HG02938 (cell line): ENCODE measurements around the gene ANKS1B.

Experiments
- ATAC-seq: cut with Tn5 transposase; IDR thresholded peaks from one replicate; pipeline ENCODE4 v1.9.1; 2021; ENCODE audit warnings: mild to moderate bottlenecking, moderate library complexity; ENCODE audit not compliant: unreplicated experiment

The ANKS1B gene

DNA sequence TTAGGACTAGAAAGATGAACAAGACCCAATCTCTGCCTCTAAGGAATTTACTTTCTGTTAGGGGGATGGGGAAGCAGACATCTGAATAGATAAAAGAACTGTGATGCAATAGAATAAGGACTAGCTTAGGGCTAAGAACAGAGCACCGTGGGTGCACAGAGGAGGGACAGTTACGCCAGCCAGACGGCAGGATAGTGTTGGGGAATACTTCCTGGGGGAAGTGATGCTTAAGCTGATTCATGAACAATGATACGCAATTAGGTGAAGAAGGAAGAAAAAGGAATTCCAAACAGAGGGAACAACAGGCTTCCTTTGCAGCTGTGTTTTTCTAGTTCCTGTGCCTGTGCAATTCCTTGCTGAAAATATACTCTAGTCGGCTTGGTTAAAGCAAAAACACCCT, 838.6 kb downstream of the ANKS1B start:
- ATAC-seq: no peak

DNA sequence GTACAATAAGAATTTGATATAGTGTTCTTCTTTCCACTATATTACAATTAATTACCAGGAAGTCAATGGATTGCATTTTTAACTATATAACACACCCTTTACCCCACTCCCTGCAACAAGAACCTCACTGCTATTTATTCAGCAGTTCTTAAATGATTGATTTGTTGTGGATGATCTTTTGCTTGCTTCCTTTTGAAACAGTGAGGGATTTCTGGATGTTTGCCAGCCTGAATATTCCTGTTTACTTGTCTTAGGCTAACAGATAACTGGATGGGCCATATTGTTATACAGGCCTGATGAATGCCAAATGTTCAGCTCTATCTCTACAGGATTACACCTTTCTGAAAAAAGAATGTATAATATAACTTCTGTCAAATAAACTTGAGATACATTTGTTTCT, 842.1 kb downstream of the ANKS1B start:
- no peak for ATAC-seq

DNA sequence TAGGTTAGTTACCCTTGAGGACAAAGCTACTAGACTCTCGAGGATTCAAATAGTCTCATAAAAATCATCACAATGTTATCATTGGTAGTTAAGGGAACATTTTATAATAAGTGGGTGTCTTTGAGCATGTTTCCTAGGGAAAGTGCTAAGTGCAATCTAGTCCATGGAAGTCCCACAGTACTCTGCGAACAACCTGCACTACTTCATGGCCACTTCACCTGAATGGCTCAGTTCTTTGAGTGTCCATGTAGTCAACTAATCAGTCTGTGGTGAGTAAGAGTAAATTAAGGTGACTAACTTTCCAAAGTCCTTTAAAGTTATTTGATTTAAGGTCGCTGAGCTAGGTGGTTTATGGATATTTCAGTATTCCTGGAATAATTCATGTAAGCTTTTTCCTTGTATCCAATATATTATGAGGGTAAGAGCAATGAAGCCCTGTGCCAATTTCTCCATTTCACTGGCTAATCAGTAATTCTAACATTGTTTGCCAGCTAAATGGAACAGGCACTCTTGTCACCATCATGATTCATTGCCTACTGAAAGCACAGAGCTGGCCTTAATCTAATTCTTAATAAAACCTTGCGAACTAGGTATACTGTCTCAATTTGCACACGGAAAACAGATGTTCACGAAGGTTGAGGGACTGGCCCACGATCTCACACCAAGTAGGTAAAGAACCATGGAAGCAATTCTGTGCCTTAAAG, 844.6 kb downstream of the ANKS1B start:
- no peak for ATAC-seq

DNA sequence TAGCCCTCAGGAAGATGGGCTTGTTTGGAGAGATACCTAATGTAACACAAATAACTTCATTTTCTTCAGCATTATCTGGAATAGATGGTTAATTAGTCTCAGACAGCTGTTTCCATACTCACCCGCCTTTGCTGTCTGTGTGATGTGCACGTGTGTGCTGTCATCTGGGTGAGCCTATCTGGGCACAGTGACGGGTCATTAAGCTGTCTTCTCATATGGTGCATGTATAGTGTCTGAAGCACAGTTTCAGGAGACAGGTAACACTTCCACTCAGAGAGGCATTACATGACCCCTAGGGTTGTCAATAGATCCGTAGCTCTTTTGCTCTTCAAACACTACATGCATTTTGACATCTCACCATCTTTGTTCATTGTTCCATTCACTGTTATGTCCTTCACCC, 846.3 kb downstream of the ANKS1B start:
- no peak for ATAC-seq

DNA sequence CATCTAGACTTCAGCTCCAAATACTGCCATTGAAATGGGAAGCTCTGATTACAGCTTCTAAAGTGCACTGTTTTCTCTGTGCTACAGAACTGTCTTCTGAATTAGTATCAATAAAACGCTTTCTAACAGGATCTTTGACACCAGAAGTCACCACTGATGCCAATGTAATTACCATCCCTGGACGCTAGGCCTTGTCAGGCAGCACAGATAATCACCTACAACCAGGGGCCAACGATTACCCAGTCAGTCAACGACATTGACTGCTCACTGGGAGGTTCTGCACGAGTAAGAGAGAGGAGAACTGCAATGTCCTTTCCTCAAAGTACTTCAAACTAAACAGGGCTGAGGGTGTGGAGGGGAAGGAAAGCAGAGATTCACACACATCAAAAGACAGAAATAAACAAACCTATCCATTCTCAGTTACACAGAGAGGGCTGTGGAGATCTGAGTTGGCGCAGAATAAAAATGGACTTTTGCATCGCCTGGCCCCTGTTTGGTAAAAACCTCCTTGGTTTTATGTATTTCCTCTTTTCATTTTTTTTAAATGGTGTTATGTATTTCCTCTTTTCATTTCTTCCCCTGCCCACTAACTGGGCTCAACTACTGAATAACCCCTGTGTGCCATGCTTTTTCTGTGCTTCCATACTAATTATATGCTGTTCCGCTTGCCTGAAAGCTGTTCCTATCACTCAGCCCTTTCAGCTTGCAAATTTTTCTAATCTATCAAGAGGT, 847.4 kb downstream of the ANKS1B start:
- no peak for ATAC-seq

DNA sequence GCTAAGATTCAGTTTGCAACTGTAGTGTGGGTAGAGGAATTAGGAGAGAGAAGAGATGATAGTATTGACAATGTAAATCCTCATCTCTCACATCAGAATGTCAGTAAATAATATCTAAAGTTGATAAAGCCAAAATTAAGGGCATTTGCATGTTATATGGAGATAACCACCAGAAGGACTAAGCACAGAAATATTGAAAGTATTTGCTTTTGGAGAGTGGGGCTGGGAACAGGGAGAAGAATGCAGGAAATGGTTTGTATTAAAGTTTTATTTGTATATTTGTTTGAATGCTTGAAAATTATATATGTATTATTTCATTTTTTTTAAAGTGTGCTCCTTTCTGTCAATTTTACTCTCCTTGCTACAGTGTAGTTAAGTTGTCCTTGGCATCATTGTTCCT, 848.2 kb downstream of the ANKS1B start:
- no peak for ATAC-seq

DNA sequence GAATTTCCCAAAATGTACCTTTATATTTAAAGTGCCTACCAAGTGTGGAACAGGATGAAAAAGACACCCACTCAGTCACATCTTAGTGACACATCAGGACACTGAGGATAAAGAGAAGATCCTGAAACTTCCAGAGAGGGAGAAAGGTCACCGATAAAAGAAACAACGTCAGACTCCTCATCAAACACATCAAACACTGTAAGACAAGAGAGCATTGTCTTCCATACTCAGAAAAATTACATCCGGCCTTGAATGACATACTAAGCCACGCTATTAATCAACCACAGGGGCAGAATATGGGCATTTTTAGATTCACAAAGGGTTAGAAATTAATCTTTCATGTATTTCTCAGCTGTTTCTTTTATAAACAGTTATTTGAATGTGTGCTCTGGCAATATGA, 849.4 kb downstream of the ANKS1B start:
- no peak for ATAC-seq

DNA sequence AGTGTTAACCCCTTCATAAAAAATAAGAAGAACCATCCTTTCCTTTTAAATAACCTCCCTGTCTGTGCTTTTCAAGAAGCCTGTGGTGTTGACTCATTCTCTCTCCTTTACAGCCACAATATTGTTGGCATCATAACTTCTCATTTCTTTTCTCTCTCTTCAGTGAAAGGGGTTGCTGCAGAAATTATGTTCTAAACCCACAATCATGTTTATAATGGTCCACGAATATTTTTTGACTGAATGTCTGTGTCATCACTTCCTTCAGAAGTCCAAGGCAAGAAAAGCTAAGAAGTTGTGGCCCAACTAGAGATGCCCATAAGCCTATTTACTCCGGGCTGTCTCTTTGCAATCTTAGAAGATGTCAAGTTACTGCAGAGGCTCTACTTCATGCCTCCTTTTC, 851.3 kb downstream of the ANKS1B start:
- no peak for ATAC-seq

DNA sequence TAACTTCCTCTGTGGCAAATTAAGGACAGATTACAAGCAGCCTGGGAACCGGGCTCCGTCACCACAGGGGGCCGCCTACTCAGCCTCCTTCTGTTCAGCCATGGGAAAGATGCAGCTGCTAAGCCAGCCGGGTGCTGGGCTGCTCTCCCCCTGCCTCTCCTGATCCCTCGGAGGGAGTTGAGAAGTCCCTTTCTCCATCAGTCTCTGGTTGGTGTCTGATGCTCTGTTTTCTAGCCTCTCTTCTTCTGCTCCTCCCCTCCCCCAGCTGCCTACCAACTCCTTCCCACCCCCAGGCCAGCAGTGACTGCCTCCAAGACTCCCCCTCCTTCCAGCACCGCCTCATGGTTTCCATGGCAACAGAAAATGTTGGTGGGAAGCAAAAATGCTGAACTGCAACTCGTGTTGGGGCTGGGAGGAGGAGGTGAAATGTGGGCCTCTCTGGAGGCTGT, 853.0 kb downstream of the ANKS1B start:
- ATAC-seq: no peak

DNA sequence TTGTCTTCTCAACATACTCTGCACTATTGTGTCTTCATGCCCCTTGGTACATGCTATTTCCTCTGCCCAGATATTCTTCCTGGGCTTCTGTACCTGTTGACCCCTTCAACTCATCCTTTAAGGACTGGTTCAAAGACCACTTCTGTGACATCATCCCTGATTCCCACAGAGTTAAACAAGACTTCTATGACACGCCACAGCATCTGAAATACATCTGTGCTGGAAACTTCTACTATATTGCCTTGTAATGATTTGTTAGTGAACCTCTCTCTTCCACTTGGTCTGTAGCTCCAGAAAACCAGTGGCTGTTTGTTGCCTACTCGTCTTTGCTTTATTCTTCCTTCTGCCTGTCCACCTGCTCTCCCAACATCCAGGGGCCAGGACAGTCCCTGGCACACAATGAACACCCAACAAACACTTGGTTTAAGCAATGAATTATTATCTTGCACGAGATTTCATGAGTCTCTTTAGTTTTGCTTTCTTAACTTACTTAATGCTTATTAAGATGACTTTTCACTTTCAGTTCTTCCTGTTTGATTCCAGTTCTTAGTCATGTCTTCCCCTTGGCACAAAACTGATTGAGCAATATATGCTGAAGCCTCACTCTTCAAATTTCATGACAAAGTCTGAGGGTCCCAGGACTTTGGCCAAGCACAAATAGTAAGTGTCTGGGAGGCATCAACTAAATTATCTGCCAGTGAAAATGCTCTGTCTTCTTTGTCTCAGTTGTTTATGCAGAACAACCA, 853.8 kb downstream of the ANKS1B start:
- peak; percentile 93 for ATAC-seq

DNA sequence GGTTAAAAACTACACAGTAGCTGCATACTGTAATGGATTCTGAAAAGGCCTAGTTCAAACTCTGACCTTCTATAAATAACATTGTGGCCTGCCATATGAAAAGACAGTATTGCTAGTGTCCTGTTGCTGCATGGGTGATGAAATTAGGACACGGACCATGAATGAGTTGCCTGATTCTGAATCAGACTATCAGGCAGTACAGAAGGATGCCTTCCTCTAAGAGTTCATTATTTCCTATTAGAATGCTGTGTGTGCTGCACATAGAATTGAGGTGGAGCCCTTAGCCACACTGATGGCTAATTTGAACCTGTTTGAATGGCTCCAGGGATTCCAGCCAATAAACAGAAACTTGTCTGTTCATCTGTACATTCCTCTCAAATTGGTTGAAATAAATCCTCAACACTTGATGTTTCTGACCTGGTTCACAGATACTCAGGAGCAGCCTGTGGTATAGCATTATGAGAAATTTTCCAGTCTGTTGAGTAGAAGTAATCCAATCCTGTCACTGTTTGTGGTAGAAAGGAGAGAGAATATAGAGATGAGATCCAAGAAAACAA, 856.4 kb downstream of the ANKS1B start:
- no peak for ATAC-seq

DNA sequence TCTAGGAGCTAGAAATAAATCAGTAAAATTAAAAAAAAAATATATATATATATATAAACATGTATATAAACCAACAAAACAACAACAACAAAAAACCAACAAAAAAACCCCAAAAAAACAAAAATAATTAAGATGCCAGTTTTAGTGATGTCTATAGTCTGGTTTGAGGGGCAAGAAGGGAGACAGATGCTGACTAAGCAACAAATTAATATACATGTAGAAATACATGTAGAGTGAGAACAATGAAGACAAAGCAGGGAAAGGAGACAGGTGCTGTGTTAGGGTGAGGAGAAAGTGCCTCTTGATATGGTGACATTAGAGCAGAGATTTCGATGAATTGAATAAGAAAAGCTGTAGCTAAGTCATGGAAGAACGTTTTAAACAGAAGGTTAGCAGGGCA, 861.8 kb downstream of the ANKS1B start:
- ATAC-seq: no peak

DNA sequence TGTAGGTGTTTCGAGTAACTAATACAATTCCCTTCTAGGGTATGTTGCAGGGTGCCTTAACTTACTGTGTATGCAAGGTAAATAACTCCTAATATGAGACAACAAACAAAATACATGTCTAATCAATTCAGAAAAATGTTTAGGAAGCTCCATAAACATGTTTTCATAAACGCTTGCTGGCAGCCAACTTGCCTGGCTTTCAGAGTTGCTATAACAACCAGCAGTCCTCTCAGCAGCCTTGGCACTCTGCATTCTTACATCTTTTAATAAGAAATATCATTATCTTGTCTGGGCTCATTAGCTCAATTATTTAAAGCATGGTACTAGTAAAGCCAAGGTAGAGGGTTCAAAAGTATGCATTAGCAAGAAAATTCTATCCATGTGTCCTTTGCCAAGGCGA, 862.2 kb downstream of the ANKS1B start:
- no peak for ATAC-seq

DNA sequence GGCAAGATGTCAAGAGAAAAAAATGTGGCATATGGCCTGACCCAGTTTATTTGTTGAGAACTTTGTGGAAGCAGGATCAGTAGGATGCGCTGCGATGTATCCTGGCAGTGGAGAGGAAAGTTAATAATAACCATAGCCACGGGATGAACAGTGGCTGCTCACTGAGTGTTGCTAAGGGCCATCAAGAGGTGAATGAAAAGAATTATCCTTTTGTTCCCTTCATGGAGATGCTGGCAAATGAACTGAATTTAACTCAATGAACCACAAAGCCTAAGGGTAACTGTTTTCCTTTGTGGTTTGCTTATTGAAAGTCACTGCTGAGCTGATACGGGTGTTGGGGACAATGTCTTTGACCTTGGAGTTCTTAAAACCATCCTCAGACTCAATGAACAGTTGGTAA, 863.2 kb downstream of the ANKS1B start:
- ATAC-seq: no peak

DNA sequence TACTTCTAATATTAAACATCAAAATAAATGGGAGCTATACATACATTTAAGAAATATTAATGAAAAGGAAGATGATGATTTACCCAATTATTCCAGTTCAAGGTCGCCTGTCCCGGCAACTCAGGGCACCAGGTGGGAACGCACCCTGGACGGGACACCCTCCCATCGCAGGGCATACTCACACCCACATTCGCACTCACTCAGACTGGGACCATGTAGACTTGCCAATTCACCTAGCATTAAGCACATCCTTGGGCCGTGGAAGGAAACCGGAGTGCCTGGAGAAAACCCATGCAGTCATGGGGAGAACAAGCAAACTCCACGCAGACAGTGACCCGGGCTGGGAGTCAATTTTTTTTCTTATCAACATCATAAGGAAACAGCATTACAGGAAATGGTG, 864.8 kb downstream of the ANKS1B start:
- ATAC-seq: no peak

DNA sequence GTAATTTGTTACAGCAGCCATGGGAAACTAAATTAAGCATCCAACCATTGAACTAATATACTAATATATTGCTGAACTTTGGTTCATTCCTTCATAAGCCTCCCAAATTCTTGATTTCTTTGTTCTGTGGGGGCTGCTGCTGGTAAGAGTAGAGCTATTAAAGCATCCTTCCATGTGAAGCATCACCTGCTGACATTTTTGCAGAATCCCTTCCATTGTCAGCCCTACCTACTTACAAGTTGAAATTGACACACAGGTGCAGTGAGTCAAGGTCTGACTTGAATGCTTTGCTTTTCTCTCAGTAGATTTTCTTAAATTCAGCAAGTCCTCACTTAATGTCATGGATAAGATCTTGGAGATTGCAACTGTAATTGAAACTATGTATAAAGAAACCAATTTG, 865.3 kb downstream of the ANKS1B start:
- no peak for ATAC-seq

DNA sequence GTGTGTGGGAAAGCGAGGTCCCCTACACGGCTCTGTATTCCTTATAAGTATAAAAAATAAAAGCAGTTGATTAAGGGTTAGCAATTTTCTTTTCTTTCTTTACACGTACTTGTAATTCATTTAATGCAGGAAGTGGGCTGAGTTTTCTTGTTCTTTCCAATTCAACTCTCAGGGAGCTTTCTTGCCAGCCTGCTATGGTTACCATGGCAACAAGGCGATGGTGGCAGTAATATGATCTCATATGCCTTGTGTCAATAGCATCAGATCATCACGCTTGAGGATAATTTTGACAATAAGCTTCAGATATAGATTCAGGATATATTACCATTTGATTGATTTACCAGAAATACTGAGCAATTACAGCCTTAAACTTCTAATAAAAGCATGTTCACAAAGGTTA, 873.1 kb downstream of the ANKS1B start:
- ATAC-seq: no peak

DNA sequence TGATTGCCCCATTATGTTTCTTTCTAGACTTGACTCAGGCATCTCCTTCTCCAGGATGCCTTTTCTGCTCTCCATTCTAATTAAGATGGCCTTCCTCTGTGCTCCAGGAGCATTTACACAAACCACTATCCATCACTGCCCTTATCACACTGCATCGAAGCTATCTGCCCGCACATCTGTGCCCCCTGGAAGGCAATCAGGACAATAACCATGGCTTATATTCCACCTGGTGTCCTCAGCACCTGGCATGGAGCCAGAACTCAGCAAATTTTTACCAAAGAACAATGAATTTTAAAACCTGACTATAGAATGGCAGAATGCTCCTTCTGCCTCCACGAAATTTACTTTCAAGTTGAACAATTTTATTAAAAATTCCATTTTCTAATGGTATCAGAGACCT, 873.9 kb downstream of the ANKS1B start:
- no peak for ATAC-seq

DNA sequence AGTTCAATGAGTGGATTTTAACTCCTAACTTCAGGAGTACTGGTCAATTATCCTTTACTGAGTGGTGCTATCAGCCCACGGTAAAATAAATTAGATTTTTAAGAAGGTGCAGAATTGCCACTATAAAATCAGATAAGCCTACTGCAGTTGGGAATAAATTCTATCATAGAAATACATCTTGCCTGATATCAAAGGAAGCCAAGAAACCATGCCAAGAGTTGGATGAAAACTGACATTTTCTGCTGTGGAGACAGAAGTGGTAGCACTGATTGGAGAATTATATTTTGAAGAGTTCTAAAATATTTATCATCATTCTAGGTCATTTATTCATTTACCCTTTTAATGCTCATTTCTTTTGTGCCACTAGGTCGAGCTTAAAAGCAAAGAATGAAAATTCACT, 874.5 kb downstream of the ANKS1B start:
- ATAC-seq: no peak

DNA sequence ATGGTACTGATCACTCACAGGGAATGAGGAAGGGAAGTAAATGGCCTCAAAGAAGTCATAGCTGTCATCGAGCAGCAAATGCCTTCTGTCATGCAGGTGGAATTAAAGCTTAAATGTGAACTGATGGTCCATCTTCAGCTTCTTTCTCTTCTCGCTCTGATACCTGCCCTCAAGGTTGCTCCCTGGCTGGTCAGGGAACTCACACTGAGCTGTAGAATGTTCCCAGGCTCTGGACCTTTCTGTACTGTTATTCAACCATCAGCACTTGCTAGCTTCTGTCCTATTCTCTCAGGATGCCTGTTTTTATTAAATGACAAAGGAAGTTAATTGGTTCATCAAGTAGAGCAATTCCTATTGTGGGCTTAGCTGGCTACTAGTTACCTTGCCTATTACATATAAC, 875.8 kb downstream of the ANKS1B start:
- ATAC-seq: no peak

DNA sequence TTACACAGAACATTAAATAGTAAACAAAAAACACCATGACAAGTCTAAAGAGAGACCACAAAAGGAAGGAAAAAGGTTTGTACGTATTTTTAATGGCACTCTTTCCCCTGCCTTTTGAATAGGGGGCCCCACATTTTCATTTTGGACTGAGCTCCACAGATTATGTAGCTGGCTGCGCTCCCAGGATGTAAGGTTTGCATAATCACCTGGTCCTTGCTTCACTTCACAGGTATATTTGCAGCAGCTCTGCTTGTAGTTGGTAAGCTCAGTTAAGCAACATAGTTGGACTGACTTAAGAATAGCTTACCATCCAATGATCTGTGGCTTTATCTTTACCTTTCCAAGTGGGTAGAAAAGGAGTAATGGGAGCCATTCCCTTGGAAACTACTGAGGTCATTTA, 885.0 kb downstream of the ANKS1B start:
- no peak for ATAC-seq

DNA sequence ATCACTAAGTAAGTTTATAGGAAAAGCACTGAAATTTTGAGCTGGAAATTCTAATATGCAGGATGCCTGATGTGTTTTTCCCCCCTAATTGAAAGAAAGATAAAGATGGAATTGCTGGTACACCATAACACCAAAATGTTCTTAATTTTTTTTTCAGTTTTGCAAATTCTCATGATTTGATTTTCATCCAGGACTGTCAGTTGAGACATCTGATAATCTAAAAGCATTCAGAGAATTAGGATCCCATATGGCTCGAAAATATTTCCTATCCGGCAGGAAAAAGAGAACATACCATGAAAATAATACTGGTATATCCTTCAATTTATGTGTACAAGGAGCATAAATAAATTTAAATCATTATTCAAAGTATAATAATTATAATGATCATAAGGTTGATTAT, 887.6 kb downstream of the ANKS1B start:
- no peak for ATAC-seq
